ENCODE results near the gene MTM1. TPM values are rescaled to one million over a fixed set of nuclear protein-coding genes. Genes with fewer than 3 reads are reported as not detected.

The MTM1 gene
- total and polyA plus RNA-seq, 2 experiments from 2014 or later, result 3.8 to 3.9 TPM

GRCh38 chrX:150625875-150626274 is 57.5 kb downstream of the MTM1 start:
- H3K36me3 ChIP-seq, result no peaks in the 10 kb centered on the region
- H3K9me3 ChIP-seq (ENCODE audit: low read depth), result no peaks in the 10 kb centered on the region
- H3K4me3 ChIP-seq, result no peak overlapping the region
- no peak for TF ChIP-seq CTCF (IDR thresholded peaks at IDR 0.05; ENCODE audit: low read depth, low read length)
- DNase-seq (ENCODE audit: low read depth in 1 of 2, low spot score in 1 of 2), result no peak
- no peaks in the 10 kb centered on the region for H3K4me1 ChIP-seq (ENCODE audit: low read depth)
- no peaks in the 10 kb centered on the region for H3K27me3 ChIP-seq
- no peak overlapping the region for H3K27ac ChIP-seq

GRCh38 chrX:150627957-150628356 is 59.5 kb downstream of the MTM1 start:
- no peak for TF ChIP-seq CTCF (IDR thresholded peaks at IDR 0.05; ENCODE audit: low read depth, low read length)
- H3K9me3 ChIP-seq (ENCODE audit: low read depth), result no peaks in the 10 kb centered on the region
- H3K27ac ChIP-seq, result no peak overlapping the region
- no peaks in the 10 kb centered on the region for H3K36me3 ChIP-seq
- H3K4me3 ChIP-seq, result no peak overlapping the region
- H3K4me1 ChIP-seq (ENCODE audit: low read depth), result no peaks in the 10 kb centered on the region
- DNase-seq (ENCODE audit: low read depth in 1 of 2, low spot score in 1 of 2), result no peak
- H3K27me3 ChIP-seq, result no peaks in the 10 kb centered on the region

GRCh38 chrX:150635952-150636351 is 67.5 kb downstream of the MTM1 start:
- H3K4me1 ChIP-seq (ENCODE audit: low read depth), result no peaks in the 10 kb centered on the region
- H3K27me3 ChIP-seq, result no peaks in the 10 kb centered on the region
- TF ChIP-seq CTCF (IDR thresholded peaks at IDR 0.05; ENCODE audit: low read depth, low read length), result no peak
- H3K36me3 ChIP-seq, result no peaks in the 10 kb centered on the region
- DNase-seq (ENCODE audit: low read depth in 1 of 2, low spot score in 1 of 2), result peak in 1 of 2 donors; percentile 37
- no peak overlapping the region for H3K4me3 ChIP-seq
- no peak overlapping the region for H3K27ac ChIP-seq
- H3K9me3 ChIP-seq (ENCODE audit: low read depth), result no peaks in the 10 kb centered on the region

- DNase-seq (ENCODE audit: low read depth in 1 of 2, low spot score in 1 of 2), result no peak
- no peaks in the 10 kb centered on the region for H3K9me3 ChIP-seq (ENCODE audit: low read depth)
- H3K27me3 ChIP-seq, result no peaks in the 10 kb centered on the region
- no peak overlapping the region for H3K4me3 ChIP-seq
- H3K4me1 ChIP-seq (ENCODE audit: low read depth), result no peaks in the 10 kb centered on the region
- TF ChIP-seq CTCF (IDR thresholded peaks at IDR 0.05; ENCODE audit: low read depth, low read length), result no peak
- H3K36me3 ChIP-seq, result no peaks in the 10 kb centered on the region
- H3K27ac ChIP-seq, result no peak overlapping the region
These were observed 74.0 kb downstream of the MTM1 start for GRCh38 chrX:150642423-150642822.

GRCh38 chrX:150643271-150643670 is 74.8 kb downstream of the MTM1 start:
- DNase-seq (ENCODE audit: low read depth in 1 of 2, low spot score in 1 of 2), result peak in 1 of 2 donors; percentile 4
- Histone ChIP-seq H3K9me3 (ENCODE audit: low read depth) (no peaks in the 10 kb centered on the region), H3K4me3 (no peak overlapping the region), H3K36me3 (no peaks in the 10 kb centered on the region), H3K27ac (no peak overlapping the region), H3K27me3 (no peaks in the 10 kb centered on the region), H3K4me1 (ENCODE audit: low read depth) (no peaks in the 10 kb centered on the region)
- peak; percentile 14 for TF ChIP-seq CTCF (IDR thresholded peaks at IDR 0.05; ENCODE audit: low read depth, low read length)

GRCh38 chrX:150643958-150644357 is 75.5 kb downstream of the MTM1 start:
- DNase-seq (ENCODE audit: low read depth in 1 of 2, low spot score in 1 of 2), result no peak
- TF ChIP-seq CTCF (IDR thresholded peaks at IDR 0.05; ENCODE audit: low read depth, low read length), result no peak
- Histone ChIP-seq H3K27ac (no peak overlapping the region), H3K36me3 (no peaks in the 10 kb centered on the region), H3K9me3 (ENCODE audit: low read depth) (no peaks in the 10 kb centered on the region), H3K4me1 (ENCODE audit: low read depth) (no peaks in the 10 kb centered on the region), H3K27me3 (no peaks in the 10 kb centered on the region), H3K4me3 (no peak overlapping the region)
